GM23338 (cell line): ENCODE results near the gene TMEM135.

Experiments
- CREB1 ChIP-seq: fragments of 250-450 bp; sonication (Bioruptor Pico); IDR thresholded peaks from 2 replicates; pipeline ENCODE4 v1.5.0; 2020; ENCODE audit warnings: low read depth, mild to moderate bottlenecking, moderate library complexity
- CTCF ChIP-seq, 2 experiments: fragments of 200-600 bp in 1 of 2; sonication (generic) in 1 of 2; conservative IDR thresholded peaks; 2 replicates each; pipeline versions ENCODE4 v1.5.1 to v1.6.1; 2016 to 2017; ENCODE audit warnings: antibody characterized with exemption in 2 of 2, low read depth in 2 of 2, mild to moderate bottlenecking in 2 of 2, moderate library complexity in 1 of 2
- EZH2 ChIP-seq: fragments of 200-600 bp; sonication (generic); IDR thresholded peaks from one replicate; pipeline ENCODE4 v1.8.0; 2017; ENCODE audit warnings: antibody characterized with exemption, mild to moderate bottlenecking, low read depth; ENCODE audit not compliant: unreplicated experiment
- EZH2phosphoT487 ChIP-seq: fragments of 200-600 bp; sonication (generic); IDR thresholded peaks from one replicate; pipeline ENCODE4 v1.8.1; 2018; ENCODE audit warnings: antibody characterized with exemption; ENCODE audit not compliant: unreplicated experiment
- POLR2AphosphoS5 ChIP-seq: IDR thresholded peaks from 2 replicates; pipeline ENCODE4 v1.6.1; 2016; ENCODE audit warnings: antibody characterized with exemption, low read depth
- REST ChIP-seq: IDR thresholded peaks from one replicate; pipeline ENCODE4 v1.6.1; 2018; ENCODE audit warnings: antibody characterized with exemption; ENCODE audit not compliant: unreplicated experiment

DNA sequence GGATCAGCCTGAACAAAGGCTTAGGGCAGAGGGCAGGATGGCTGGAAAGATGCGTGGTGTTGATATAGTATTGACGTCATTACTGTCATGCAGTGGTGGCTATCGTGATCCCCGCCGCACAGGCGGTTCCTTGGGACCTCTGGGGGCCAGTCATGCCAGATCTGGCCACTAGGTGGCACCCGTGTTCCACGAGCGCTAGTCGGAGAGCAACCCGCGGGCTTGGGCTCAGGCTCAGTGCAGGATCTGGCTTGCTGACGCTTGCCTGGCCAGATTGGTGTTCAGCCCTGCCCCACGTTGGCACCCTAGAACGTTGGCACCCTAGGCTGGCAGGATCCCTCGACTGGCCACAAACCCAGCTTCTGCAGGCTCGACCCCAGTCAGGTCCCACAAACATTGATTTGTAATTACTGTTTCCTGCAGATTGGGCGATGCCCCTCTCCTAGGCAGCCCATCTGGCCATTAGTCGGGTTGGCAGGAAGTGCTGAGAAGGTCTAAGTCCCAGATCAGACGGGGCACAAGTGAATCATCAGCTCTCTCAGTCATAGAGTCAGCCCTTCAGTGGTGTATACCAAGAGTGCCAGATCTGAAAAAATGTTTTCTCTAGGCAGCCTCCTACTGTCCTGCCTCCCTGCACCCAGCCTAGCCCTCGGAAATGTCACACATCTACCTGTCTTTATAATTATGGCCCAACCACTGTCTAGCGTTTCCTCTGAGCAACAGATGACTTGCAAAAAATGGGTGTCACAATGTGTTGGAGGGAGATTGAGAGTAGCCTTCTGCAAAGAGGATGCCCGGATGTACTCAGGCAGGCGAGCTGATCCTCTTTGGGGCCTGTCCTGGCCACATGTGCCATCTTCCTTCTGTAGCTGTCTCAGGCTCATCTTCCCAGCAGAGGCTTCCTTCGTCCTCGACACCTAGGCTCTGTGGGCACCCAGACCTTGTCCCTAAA is 315.3 kb downstream of the TMEM135 start:
- no peak for TF ChIP-seq EZH2phosphoT487
- peak; percentile 91 to 99 for TF ChIP-seq CTCF (conservative IDR thresholded peaks at IDR 0.05; ENCODE audit: low read depth in 2 of 2)
- TF ChIP-seq POLR2AphosphoS5, result no peak
- TF ChIP-seq CREB1 (CRISPR knock-in tag), result peak; percentile 82
- TF ChIP-seq EZH2, result no peak
- TF ChIP-seq REST, result no peak
